HUES48 (cell line): ENCODE measurements around the gene GPRC5B.

Experiments
- H3K27ac ChIP-seq: one replicate; pipeline ENCODE4 v1.7.0; 2013; ENCODE audit warnings: low read depth, low read length, inconsistent platforms
- H3K27me3 ChIP-seq: 2 replicates; pipeline ENCODE4 v1.6.1; 2013; ENCODE audit warnings: mild to moderate bottlenecking, low read length; ENCODE audit not compliant: control insufficient read depth, insufficient read depth
- H3K36me3 ChIP-seq: 2 replicates; pipeline ENCODE4 v1.6.1; 2013; ENCODE audit warnings: low read length; ENCODE audit not compliant: control insufficient read depth, insufficient read depth
- H3K4me1 ChIP-seq: 2 replicates; pipeline ENCODE4 v1.6.1; 2013; ENCODE audit warnings: mild to moderate bottlenecking, low read length; ENCODE audit not compliant: control insufficient read depth, insufficient read depth
- H3K4me3 ChIP-seq: 2 replicates; pipeline ENCODE4 v1.5.1; 2013; ENCODE audit warnings: mild to moderate bottlenecking, low read depth, low read length
- H3K9ac ChIP-seq: 2 replicates; pipeline ENCODE4 v1.6.1; 2013; ENCODE audit warnings: mild to moderate bottlenecking, low read depth, low read length, moderate library complexity
- H3K9me3 ChIP-seq: 2 replicates; pipeline ENCODE4 v1.6.1; 2013; ENCODE audit warnings: low read length; ENCODE audit not compliant: control insufficient read depth, insufficient read depth

Gene GPRC5B

DNA sequence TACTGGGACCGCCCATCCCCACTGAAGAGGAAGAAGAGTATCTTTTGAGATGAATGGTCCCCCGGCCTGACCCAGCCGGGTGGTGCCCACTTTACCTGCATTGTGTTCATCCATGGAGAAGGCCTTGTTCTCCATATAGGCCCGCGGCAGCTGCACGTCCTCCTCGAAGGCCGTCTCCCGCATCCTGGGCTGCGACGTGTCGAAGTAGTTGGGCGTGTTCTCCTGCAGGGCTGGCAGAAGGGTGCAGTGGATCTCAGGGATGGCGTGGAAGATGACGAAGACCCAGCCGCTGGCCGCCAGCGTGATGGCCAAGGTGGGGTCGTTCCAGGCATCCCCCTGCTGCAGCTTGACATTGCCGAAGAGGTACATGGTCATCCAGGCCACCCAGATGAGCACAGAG lies 12.9 kb downstream of the GPRC5B start:
- no peak overlapping the region for H3K4me3 ChIP-seq
- no peak overlapping the region for H3K9ac ChIP-seq
- no peaks in the 10 kb centered on the region for H3K27me3 ChIP-seq
- no peaks in the 10 kb centered on the region for H3K9me3 ChIP-seq
- H3K36me3 ChIP-seq: peaks cover 70% of the 10 kb centered on the region
- peaks cover 14% of the 10 kb centered on the region for H3K4me1 ChIP-seq
- H3K27ac ChIP-seq: no peak overlapping the region

DNA sequence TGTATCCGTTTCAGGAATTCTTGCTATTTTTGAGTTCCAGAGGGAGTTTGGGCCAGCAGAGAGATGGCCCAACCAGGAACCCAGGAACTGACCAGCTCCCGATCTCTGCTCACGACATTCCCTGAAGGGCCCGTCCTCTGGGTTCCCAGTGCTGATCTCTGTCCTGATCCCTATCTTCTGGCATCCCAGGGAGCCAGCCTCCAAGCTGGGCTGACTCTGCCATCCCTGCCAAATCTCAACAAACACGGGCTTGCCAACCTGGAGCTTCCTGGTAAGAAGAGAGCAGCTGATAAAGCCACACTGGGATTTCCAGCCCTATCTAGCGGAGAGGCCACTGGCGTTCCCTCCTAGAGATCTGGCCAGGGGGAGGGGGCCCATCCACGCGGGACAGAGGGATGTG lies 16.2 kb downstream of the GPRC5B start:
- H3K27me3 ChIP-seq: no peaks in the 10 kb centered on the region
- H3K9ac ChIP-seq: no peak overlapping the region
- no peak overlapping the region for H3K4me3 ChIP-seq
- peaks cover 89% of the 10 kb centered on the region for H3K36me3 ChIP-seq
- no peaks in the 10 kb centered on the region for H3K9me3 ChIP-seq
- no peak overlapping the region for H3K27ac ChIP-seq
- H3K4me1 ChIP-seq: no peaks in the 10 kb centered on the region

DNA sequence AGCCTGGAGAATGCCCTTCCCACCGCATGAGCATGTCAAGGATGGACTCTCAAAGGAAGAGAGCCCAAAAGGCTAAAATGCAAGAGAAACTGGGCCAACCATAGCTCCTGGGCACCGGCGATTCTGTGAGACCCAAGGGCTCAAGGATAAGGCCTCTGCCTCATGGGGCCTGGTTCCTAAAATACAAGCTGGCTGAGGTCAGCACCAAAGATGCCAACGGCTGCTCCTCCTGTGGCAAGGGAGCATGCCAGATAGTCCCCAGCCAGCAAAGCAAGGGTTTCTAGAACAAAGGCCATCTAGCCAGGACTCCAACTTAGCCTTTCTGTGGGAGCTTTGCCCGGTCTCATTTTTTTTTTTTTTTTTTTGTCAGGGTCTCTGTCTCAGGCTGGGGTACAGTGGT lies 20.1 kb downstream of the GPRC5B start:
- H3K36me3 ChIP-seq: peaks cover 68% of the 10 kb centered on the region
- H3K9ac ChIP-seq: no peak overlapping the region
- no peak overlapping the region for H3K4me3 ChIP-seq
- peaks cover 34% of the 10 kb centered on the region for H3K4me1 ChIP-seq
- no peaks in the 10 kb centered on the region for H3K27me3 ChIP-seq
- no peak overlapping the region for H3K27ac ChIP-seq
- no peaks in the 10 kb centered on the region for H3K9me3 ChIP-seq

- Histone ChIP-seq H3K4me1 (peaks cover 40% of the 10 kb centered on the region), H3K36me3 (peaks cover 69% of the 10 kb centered on the region), H3K27ac (no peak overlapping the region), H3K27me3 (no peaks in the 10 kb centered on the region), H3K9ac (no peak overlapping the region), H3K9me3 (no peaks in the 10 kb centered on the region), H3K4me3 (no peak overlapping the region)
Measured at GRCh38 chr16:19863990-19864389, 20.7 kb downstream of the GPRC5B start.

- H3K36me3 ChIP-seq: peaks cover 69% of the 10 kb centered on the region
- H3K4me1 ChIP-seq: peaks cover 54% of the 10 kb centered on the region
- H3K9me3 ChIP-seq: no peaks in the 10 kb centered on the region
- H3K9ac ChIP-seq: peak overlapping the region; percentile 68
- H3K4me3 ChIP-seq: peak overlapping the region; percentile 48
- no peaks in the 10 kb centered on the region for H3K27me3 ChIP-seq
- H3K27ac ChIP-seq: peak overlapping the region; percentile 100
Measured at GRCh38 chr16:19861811-19862327, 22.8 kb downstream of the GPRC5B start.

GRCh38 chr16:19861133-19861532 lies 23.5 kb downstream of the GPRC5B start:
- Histone ChIP-seq H3K9ac (peak overlapping the region; percentile 68), H3K9me3 (no peaks in the 10 kb centered on the region), H3K27me3 (no peaks in the 10 kb centered on the region), H3K36me3 (peaks cover 69% of the 10 kb centered on the region), H3K27ac (peak overlapping the region; percentile 100), H3K4me1 (peaks cover 61% of the 10 kb centered on the region), H3K4me3 (peak overlapping the region; percentile 48)

DNA sequence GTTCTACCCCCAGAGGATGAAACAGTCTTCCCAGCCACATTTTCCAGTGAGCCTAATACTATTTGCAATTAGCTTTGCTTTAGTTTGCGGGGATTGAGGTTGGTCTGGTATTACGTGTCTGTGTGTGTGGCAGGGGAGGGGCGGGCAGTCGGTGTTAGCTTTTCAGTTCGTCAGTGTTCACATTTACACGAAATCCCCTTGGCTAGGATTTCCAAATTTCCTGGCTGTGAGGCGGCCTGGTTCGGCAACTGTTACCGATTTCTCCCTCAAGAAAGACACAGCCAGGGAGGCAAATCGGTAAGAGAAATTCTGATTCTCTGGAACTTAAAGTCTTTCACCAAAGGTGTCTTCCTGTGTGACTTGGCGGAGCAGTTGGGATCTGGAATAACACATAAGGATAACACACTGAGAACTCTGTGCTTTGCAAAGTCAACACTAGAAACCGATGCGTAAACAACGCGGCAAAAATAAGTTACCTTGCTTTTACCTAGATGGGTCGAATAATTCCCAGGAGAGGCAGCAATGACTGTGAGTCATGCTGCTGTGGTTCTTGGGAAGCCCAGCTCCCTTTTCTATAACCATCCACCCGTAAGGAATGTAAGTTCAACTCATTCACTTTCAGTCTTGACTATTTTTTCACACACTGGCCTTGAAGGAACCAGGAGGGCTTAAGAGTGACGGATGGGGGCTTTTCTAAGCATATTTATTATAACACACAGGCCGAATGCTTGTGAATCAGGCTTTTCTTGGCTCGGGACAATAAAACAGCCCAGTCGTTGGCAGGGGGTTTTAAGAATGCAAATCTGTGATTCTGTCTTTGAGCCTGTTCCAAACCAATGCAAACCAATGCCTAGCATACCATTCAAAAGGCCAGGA lies 24.2 kb downstream of the GPRC5B start:
- H3K27ac ChIP-seq: peak overlapping the region; percentile 100
- H3K9me3 ChIP-seq: no peaks in the 10 kb centered on the region
- peaks cover 64% of the 10 kb centered on the region for H3K4me1 ChIP-seq
- H3K27me3 ChIP-seq: no peaks in the 10 kb centered on the region
- H3K4me3 ChIP-seq: peak overlapping the region; percentile 20
- peak overlapping the region; percentile 71 for H3K9ac ChIP-seq
- peaks cover 66% of the 10 kb centered on the region for H3K36me3 ChIP-seq

DNA sequence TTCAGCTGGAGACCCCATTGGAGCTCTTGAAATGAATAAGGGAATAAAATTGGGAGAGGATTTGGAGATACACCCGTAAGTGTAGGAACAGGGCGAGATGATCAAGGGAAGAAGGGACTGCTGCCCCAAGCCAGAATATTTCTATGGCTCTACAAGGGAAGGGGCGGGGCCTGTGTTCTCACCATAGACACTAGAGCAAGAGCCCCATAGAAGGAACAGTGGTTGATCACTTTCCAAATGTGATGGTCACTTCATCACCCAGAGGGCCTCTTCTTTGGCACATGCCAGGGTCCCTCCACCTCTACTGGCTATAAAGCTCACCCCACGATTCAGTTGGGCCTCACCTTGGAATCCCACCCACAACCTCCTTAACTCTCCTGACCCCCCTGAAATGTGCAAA lies 25.0 kb downstream of the GPRC5B start:
- peak overlapping the region; percentile 100 for H3K27ac ChIP-seq
- peaks cover 58% of the 10 kb centered on the region for H3K36me3 ChIP-seq
- H3K9me3 ChIP-seq: no peaks in the 10 kb centered on the region
- H3K9ac ChIP-seq: 0 out of 2 replicates have a peak overlapping the region, but pooled peaks have one; percentile 71
- peaks cover 72% of the 10 kb centered on the region for H3K4me1 ChIP-seq
- no peaks in the 10 kb centered on the region for H3K27me3 ChIP-seq
- H3K4me3 ChIP-seq: no peak overlapping the region

- Histone ChIP-seq H3K9me3 (no peaks in the 10 kb centered on the region), H3K4me1 (peaks cover 76% of the 10 kb centered on the region), H3K4me3 (no peak overlapping the region), H3K9ac (no peak overlapping the region), H3K36me3 (peaks cover 54% of the 10 kb centered on the region), H3K27me3 (no peaks in the 10 kb centered on the region), H3K27ac (peak overlapping the region; percentile 100)
Measured at GRCh38 chr16:19859166-19859565, 25.5 kb downstream of the GPRC5B start.

DNA sequence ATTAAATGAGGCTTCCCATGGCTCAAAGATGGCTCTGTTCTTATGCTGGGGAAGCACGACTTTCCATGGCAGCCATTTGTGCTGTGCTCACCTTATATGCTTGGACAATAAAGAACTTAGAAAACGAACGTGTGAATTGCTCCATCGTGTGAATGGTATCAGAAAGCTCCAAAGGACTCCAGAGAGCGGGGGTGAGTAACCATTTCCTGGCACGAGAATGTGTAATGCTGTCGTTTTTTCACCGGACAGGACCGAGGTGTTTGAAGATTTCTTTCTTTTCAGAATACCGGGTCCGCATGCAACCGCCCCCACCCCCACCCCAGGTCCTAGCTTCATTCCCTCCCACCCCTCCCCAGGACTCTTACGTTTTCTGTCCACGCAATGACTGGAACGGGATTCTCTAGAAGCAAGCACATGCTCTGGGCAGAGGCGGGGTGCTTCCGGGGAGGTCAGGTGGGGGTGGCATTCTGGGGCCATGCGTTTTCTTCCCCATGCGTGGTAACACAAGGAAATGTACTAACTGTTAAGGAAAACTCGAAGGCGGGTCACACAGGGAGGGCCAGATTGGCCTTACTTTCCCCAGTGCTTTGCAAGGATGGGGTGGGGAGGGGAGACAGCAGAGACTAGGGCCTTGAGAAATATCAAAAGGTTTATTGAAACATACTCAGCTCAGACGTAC lies 26.2 kb downstream of the GPRC5B start:
- H3K27me3 ChIP-seq: no peaks in the 10 kb centered on the region
- peak overlapping the region; percentile 9 for H3K27ac ChIP-seq
- H3K9ac ChIP-seq: no peak overlapping the region
- peaks cover 48% of the 10 kb centered on the region for H3K36me3 ChIP-seq
- H3K4me1 ChIP-seq: peaks cover 83% of the 10 kb centered on the region
- no peak overlapping the region for H3K4me3 ChIP-seq
- H3K9me3 ChIP-seq: no peaks in the 10 kb centered on the region
